Measurements from ENCODE around the gene VPS11.
"Not testable (repeated sequence)": the region's sequence is repeated elsewhere in the genome, so short reads cannot be mapped to it uniquely, and the experiment has no call there.

The VPS11 gene

DNA sequence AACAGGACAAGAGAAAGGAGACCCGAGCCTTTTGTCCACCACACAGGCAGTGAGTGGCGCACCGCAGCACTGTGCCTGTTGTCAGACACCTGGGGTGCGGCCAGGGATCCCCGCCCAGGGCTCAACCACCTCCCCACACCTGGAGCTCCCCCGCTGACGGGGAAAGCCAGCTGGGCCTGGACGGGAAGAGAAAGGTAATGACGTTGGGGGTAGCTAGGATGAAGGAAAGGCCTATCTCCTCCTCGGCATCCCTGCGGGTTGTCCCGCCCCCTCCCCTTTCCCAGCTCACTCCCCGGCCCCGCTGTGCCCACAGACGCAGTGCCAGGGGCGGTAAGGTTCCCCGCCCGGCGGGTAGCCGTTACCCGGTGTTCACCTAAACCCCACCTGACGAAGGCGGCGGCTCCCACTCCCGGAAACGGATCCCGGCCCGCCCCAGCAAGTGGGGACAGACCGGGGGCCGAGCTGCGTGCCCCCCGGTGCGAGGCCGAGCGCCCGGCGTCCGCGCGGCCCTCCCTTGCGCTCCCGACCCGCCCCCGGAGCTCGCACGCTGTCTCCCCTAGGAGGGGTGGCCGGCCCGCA, 11.1 kb upstream of the VPS11 start:
- H3K36me3 ChIP-seq (ENCODE audit: insufficient read depth, low read length) = peaks cover 42% of the 10 kb centered on the region
- H3K27ac ChIP-seq (ENCODE audit: low read depth, low read length) = peak overlapping the region; percentile 97
- H3K4me1 ChIP-seq (ENCODE audit: insufficient read depth, low read length) = 0 out of 2 replicates have a peak, but pooled peaks cover 8% of the 10 kb centered on the region
- no peaks in the 10 kb centered on the region for H3K9me3 ChIP-seq (ENCODE audit: insufficient read depth, low read depth, low read length)
- WGBS = under 1% methylated on average over 44 of the region's 48 CpGs
- no peaks in the 10 kb centered on the region for H3K27me3 ChIP-seq (ENCODE audit: insufficient read depth, low read length)
- H3K9ac ChIP-seq (ENCODE audit: low read depth, low read length) = peak overlapping the region; percentile 93
- H3K4me3 ChIP-seq (ENCODE audit: low read length) = peak overlapping the region; percentile 68

DNA sequence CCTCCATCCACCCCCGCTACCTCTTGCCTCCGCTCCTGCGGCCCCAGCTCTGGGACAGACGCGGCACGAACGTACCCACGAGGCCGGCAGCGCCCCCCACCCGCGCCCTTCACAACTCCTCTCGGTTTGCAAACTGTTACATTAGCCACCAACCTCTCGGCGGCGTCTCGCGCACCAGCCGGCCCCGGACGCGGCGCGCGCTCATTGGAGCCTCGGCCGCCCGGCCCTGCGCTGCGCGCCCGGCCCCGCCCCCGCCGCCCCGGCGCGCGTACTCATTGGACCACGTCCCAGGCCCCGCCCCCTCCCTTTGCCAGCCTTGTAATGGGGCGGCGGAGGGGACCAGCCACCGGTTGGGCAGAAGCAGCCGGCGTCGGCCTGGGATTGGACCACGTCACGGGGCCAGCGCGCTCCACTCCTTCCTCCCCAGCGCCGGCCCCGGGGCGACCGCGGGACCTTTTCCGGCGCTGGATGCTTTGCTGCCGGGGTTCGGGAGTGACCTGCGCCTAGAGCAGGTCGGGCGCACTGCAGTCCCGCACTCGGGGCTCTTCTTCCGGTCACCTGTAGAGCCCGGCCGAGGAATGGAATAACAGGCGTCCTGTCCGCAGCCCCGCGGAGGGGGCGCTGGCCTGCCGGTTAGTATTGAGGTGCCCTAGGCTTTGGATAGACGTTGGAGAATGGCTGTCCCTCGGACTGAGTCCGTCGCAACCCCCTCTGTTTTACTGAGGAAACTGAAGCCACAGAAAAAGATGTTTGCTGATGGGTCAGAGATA, 10.4 kb upstream of the VPS11 start, which contains the start of gene HYOU1:
Gene HYOU1 (minus strand): TSS at position 206 of the 770 bp plus-strand sequence. CDS start 1,045 bp downstream, outside the sequence.
- Histone ChIP-seq H3K27ac (ENCODE audit: low read depth, low read length) (peak within 1 kb of the TSS; percentile 97), H3K27me3 (ENCODE audit: insufficient read depth, low read length) (no peaks in the 10 kb centered on the region), H3K4me1 (ENCODE audit: insufficient read depth, low read length) (0 out of 2 replicates have a peak, but pooled peaks cover 8% of the 10 kb centered on the region), H3K4me3 (ENCODE audit: low read length) (peak within 1 kb of the TSS; percentile 73), H3K9me3 (ENCODE audit: insufficient read depth, low read depth, low read length) (no peaks in the 10 kb centered on the region), H3K9ac (ENCODE audit: low read depth, low read length) (peak within 1 kb of the TSS; percentile 93), H3K36me3 (ENCODE audit: insufficient read depth, low read length) (peaks cover 36% of the 10 kb centered on the region)
- WGBS = under 1% methylated on average over 78 of the region's 79 CpGs

GRCh38 chr11:119059128-119059527, 8.5 kb upstream of the VPS11 start:
- H3K27ac ChIP-seq (ENCODE audit: low read depth, low read length); H3K27me3 ChIP-seq (ENCODE audit: insufficient read depth, low read length); H3K9me3 ChIP-seq (ENCODE audit: insufficient read depth, low read depth, low read length); H3K9ac ChIP-seq (ENCODE audit: low read depth, low read length); H3K4me1 ChIP-seq (ENCODE audit: insufficient read depth, low read length); H3K4me3 ChIP-seq (ENCODE audit: low read length): not testable (repeated sequence)
- 92% methylated on average over 29 of the region's 35 CpGs for WGBS
- H3K36me3 ChIP-seq (ENCODE audit: insufficient read depth, low read length) = peaks cover 16% of the 10 kb centered on the region

GRCh38 chr11:119061256-119061655, 6.4 kb upstream of the VPS11 start:
- H3K4me1 ChIP-seq (ENCODE audit: insufficient read depth, low read length) = 0 out of 2 replicates have a peak, but pooled peaks cover 3% of the 10 kb centered on the region
- 96% methylated on average over 3 of the region's 3 CpGs for WGBS
- no peak overlapping the region for H3K4me3 ChIP-seq (ENCODE audit: low read length)
- no peaks in the 10 kb centered on the region for H3K27me3 ChIP-seq (ENCODE audit: insufficient read depth, low read length)
- no peak overlapping the region for H3K27ac ChIP-seq (ENCODE audit: low read depth, low read length)
- no peak overlapping the region for H3K9ac ChIP-seq (ENCODE audit: low read depth, low read length)
- no peaks in the 10 kb centered on the region for H3K9me3 ChIP-seq (ENCODE audit: insufficient read depth, low read depth, low read length)
- H3K36me3 ChIP-seq (ENCODE audit: insufficient read depth, low read length) = no peaks in the 10 kb centered on the region

- H3K4me3 ChIP-seq (ENCODE audit: low read length) = no peak overlapping the region
- no peaks in the 10 kb centered on the region for H3K9me3 ChIP-seq (ENCODE audit: insufficient read depth, low read depth, low read length)
- H3K27ac ChIP-seq (ENCODE audit: low read depth, low read length) = no peak overlapping the region
- no peaks in the 10 kb centered on the region for H3K36me3 ChIP-seq (ENCODE audit: insufficient read depth, low read length)
- no peak overlapping the region for H3K9ac ChIP-seq (ENCODE audit: low read depth, low read length)
- WGBS = 92% methylated on average over 4 of the region's 5 CpGs
- no peaks in the 10 kb centered on the region for H3K27me3 ChIP-seq (ENCODE audit: insufficient read depth, low read length)
- H3K4me1 ChIP-seq (ENCODE audit: insufficient read depth, low read length) = 0 out of 2 replicates have a peak, but pooled peaks cover 3% of the 10 kb centered on the region
Observed at GRCh38 chr11:119062779-119063178, 4.8 kb upstream of the VPS11 start.

GRCh38 chr11:119065369-119065768, 2.2 kb upstream of the VPS11 start:
- WGBS = 52% methylated on average over 4 of the region's 4 CpGs
- H3K4me1 ChIP-seq (ENCODE audit: insufficient read depth, low read length) = no peaks in the 10 kb centered on the region
- no peak overlapping the region for H3K9ac ChIP-seq (ENCODE audit: low read depth, low read length)
- no peaks in the 10 kb centered on the region for H3K27me3 ChIP-seq (ENCODE audit: insufficient read depth, low read length)
- H3K27ac ChIP-seq (ENCODE audit: low read depth, low read length) = no peak overlapping the region
- H3K36me3 ChIP-seq (ENCODE audit: insufficient read depth, low read length) = peaks cover 11% of the 10 kb centered on the region
- H3K4me3 ChIP-seq (ENCODE audit: low read length) = no peak overlapping the region
- no peaks in the 10 kb centered on the region for H3K9me3 ChIP-seq (ENCODE audit: insufficient read depth, low read depth, low read length)

- 96% methylated on average over 11 of the region's 11 CpGs for WGBS
Observed at GRCh38 chr11:119077839-119078238, 10.2 kb downstream of the VPS11 start.

GRCh38 chr11:119078675-119079420, 11.2 kb downstream of the VPS11 start:
- Histone ChIP-seq H3K4me3 (ENCODE audit: low read length) (no peak overlapping the region), H3K4me1 (ENCODE audit: insufficient read depth, low read length) (no peaks in the 10 kb centered on the region), H3K9ac (ENCODE audit: low read depth, low read length) (no peak overlapping the region), H3K27ac (ENCODE audit: low read depth, low read length) (no peak overlapping the region), H3K36me3 (ENCODE audit: insufficient read depth, low read length) (peaks cover 67% of the 10 kb centered on the region), H3K27me3 (ENCODE audit: insufficient read depth, low read length) (no peaks in the 10 kb centered on the region), H3K9me3 (ENCODE audit: insufficient read depth, low read depth, low read length) (no peaks in the 10 kb centered on the region)
- WGBS = 92% methylated on average over 19 of the region's 19 CpGs

More at GRCh38 chr11:119077839-119078238, 10.2 kb downstream of the VPS11 start:
- Histone ChIP-seq H3K36me3 (ENCODE audit: insufficient read depth, low read length) (peaks cover 77% of the 10 kb centered on the region), H3K27ac (ENCODE audit: low read depth, low read length) (no peak overlapping the region), H3K9me3 (ENCODE audit: insufficient read depth, low read depth, low read length) (no peaks in the 10 kb centered on the region), H3K27me3 (ENCODE audit: insufficient read depth, low read length) (no peaks in the 10 kb centered on the region), H3K4me3 (ENCODE audit: low read length) (no peak overlapping the region), H3K4me1 (ENCODE audit: insufficient read depth, low read length) (no peaks in the 10 kb centered on the region), H3K9ac (ENCODE audit: low read depth, low read length) (no peak overlapping the region)

GRCh38 chr11:119081682-119082260, 14.2 kb downstream of the VPS11 start:
- H3K36me3 ChIP-seq (ENCODE audit: insufficient read depth, low read length) = peaks cover 53% of the 10 kb centered on the region
- H3K27ac ChIP-seq (ENCODE audit: low read depth, low read length) = no peak overlapping the region

GRCh38 chr11:119084663-119085436, 17.2 kb downstream of the VPS11 start, which contains the start of gene HMBS:
Gene HMBS (plus strand): TSS chr11:119084881. CDS start chr11:119085034, 153 bp downstream.
- no peaks in the 10 kb centered on the region for H3K9me3 ChIP-seq (ENCODE audit: insufficient read depth, low read depth, low read length)
- H3K36me3 ChIP-seq (ENCODE audit: insufficient read depth, low read length) = peaks cover 36% of the 10 kb centered on the region
- H3K4me3 ChIP-seq (ENCODE audit: low read length) = peak within 1 kb of the TSS; percentile 85
- no peaks in the 10 kb centered on the region for H3K27me3 ChIP-seq (ENCODE audit: insufficient read depth, low read length)
- H3K4me1 ChIP-seq (ENCODE audit: insufficient read depth, low read length) = peaks cover 4% of the 10 kb centered on the region; the same call in 1 of the 2 replicates
- peak within 1 kb of the TSS; percentile 96 for H3K27ac ChIP-seq (ENCODE audit: low read depth, low read length)
- H3K9ac ChIP-seq (ENCODE audit: low read depth, low read length) = peak within 1 kb of the TSS; percentile 94
- WGBS = 2% methylated on average over 45 of the region's 45 CpGs

More at GRCh38 chr11:119081682-119082260, 14.2 kb downstream of the VPS11 start:
- Histone ChIP-seq H3K4me1 (ENCODE audit: insufficient read depth, low read length) (peaks cover 4% of the 10 kb centered on the region; the same call in 1 of the 2 replicates), H3K9me3 (ENCODE audit: insufficient read depth, low read depth, low read length) (no peaks in the 10 kb centered on the region), H3K4me3 (ENCODE audit: low read length) (no peak overlapping the region), H3K27me3 (ENCODE audit: insufficient read depth, low read length) (no peaks in the 10 kb centered on the region), H3K9ac (ENCODE audit: low read depth, low read length) (no peak overlapping the region)
- WGBS = 95% methylated on average over 7 of the region's 7 CpGs
